Astrocyte (in vitro differentiated cells and primary cell): ENCODE results near the gene AKAIN1.

Source experiments
- CTCF ChIP-seq: IDR thresholded peaks from 2 replicates; pipeline ENCODE4 v1.5.1; 2011; ENCODE audit warnings: low read depth, mild to moderate bottlenecking, inconsistent platforms, low read length, moderate library complexity; ENCODE audit not compliant: insufficient read depth
- EZH2 ChIP-seq: IDR thresholded peaks from 2 replicates; pipeline ENCODE4 v1.6.1; 2012; ENCODE audit warnings: mild to moderate bottlenecking, low read length, inconsistent platforms; ENCODE audit not compliant: insufficient read depth

DNA sequence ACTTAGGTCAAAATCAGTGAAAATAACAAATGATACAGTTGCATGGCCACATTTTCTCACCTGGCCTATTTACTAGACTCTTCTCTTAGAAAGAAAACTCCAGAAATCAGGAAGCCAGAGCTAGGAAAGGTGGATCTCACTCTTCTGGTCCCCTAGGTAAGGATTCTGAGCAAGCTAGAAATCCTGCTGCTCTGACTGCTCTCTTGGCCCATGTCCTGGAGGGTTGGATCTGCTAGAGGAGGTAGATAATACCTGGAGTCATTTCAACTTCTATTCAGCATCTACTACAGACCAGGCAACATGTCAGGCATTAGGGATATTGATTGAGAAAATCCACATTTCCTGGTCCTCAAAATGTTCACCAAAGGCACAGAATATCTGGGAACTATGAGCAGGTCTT lies 34.9 kb downstream of the AKAIN1 start:
- TF ChIP-seq CTCF (no peak), EZH2 (no peak)
